Stimulated activated CD4-positive, alpha-beta T cell treated with anti-CD3 and anti-CD28 coated beads, Interleukin-4, amount 100 ng/mL, for 24 hours (primary cell): ENCODE data around the gene KRT3.

Experiments
- DNase-seq: peaks from one replicate; pipeline ENCODE4 v3.0.0-alpha.2; 2020

Gene KRT3

GRCh38 chr12:52813203-52813819 is 17.4 kb upstream of the KRT3 start:
- DNase-seq: no peak

GRCh38 chr12:52812749-52813148 is 16.8 kb upstream of the KRT3 start:
- DNase-seq: no peak

- no peak for DNase-seq
These were observed 16.1 kb upstream of the KRT3 start for GRCh38 chr12:52812073-52812400.

GRCh38 chr12:52811191-52812072 is 15.5 kb upstream of the KRT3 start:
- DNase-seq: no peak

GRCh38 chr12:52810554-52810953 is 14.6 kb upstream of the KRT3 start:
- DNase-seq: no peak

GRCh38 chr12:52809166-52809565 is 13.2 kb upstream of the KRT3 start:
- DNase-seq: no peak

- no peak for DNase-seq
These were observed 12.8 kb upstream of the KRT3 start for GRCh38 chr12:52808573-52809160.

- no peak for DNase-seq
These were observed 11.9 kb upstream of the KRT3 start for GRCh38 chr12:52807544-52808470.

GRCh38 chr12:52806821-52807543 is 11.1 kb upstream of the KRT3 start:
- no peak for DNase-seq

- DNase-seq: no peak
These were observed 10.4 kb upstream of the KRT3 start for GRCh38 chr12:52806169-52806811.

- DNase-seq: no peak
These were observed 9.8 kb upstream of the KRT3 start for GRCh38 chr12:52805739-52806138.

GRCh38 chr12:52805000-52805399 is 9.1 kb upstream of the KRT3 start:
- DNase-seq: no peak

GRCh38 chr12:52802442-52802841 is 6.5 kb upstream of the KRT3 start:
- no peak for DNase-seq

GRCh38 chr12:52801773-52802172 is 5.9 kb upstream of the KRT3 start:
- no peak for DNase-seq

GRCh38 chr12:52800259-52800917 is 4.5 kb upstream of the KRT3 start:
- no peak for DNase-seq

GRCh38 chr12:52799505-52800211 is 3.7 kb upstream of the KRT3 start:
- DNase-seq: no peak

GRCh38 chr12:52798671-52799504 is 3.0 kb upstream of the KRT3 start:
- no peak for DNase-seq

GRCh38 chr12:52798003-52798670 is 2.2 kb upstream of the KRT3 start:
- no peak for DNase-seq

- DNase-seq: no peak
These were observed 1.6 kb upstream of the KRT3 start for GRCh38 chr12:52797529-52797894.
